Natural killer cell treated with Interleukin-12 subunit alpha and Interleukin-12 subunit beta and Interleukin-15 and Interleukin-18, amount 100 ng/mL, for 72 hours (primary cell): ENCODE data around the gene ITGA4. TPM values are rescaled to one million over a fixed set of nuclear protein-coding genes. Genes with fewer than 3 reads are reported as not detected.

ENCODE experiments used
- ATAC-seq, 2 donors: fragments of 150-1000 bp; cut with Tn5 transposase in 1 of 2; sonication (Bioruptor Pico), chemical (Tn5 transposase) in 1 of 2; 2 replicates each; pipeline ENCODE4 v1.10.0; 2021
- DNase-seq: peaks from one replicate; pipeline ENCODE4 v3.0.0; 2022; ENCODE audit warnings: low spot score
- H3K27ac Mint-ChIP-seq, 2 donors: 1 replicate in 1 of 2; 2 replicates in 1 of 2; pipeline ENCODE4 v1.8.0; 2022; ENCODE audit warnings: mixed read lengths in 2 of 2, mild to moderate bottlenecking in 1 of 2, moderate library complexity in 1 of 2
- H3K27me3 Mint-ChIP-seq, 2 donors: 1 replicate in 1 of 2; 2 replicates in 1 of 2; pipeline ENCODE4 v1.8.0; 2022; ENCODE audit warnings: mixed read lengths in 2 of 2
- H3K36me3 Mint-ChIP-seq: one replicate; pipeline ENCODE4 v1.8.0; 2022; ENCODE audit warnings: mixed read lengths
- H3K4me1 Mint-ChIP-seq, 2 donors: 1 replicate in 1 of 2; 2 replicates in 1 of 2; pipeline ENCODE4 v1.8.0; 2022; ENCODE audit warnings: low read depth in 2 of 2, mixed read lengths in 2 of 2, mild to moderate bottlenecking in 1 of 2
- H3K4me3 Mint-ChIP-seq: one replicate; pipeline ENCODE4 v1.8.0; 2022; ENCODE audit warnings: mixed read lengths
- H3K9me3 Mint-ChIP-seq: 2 replicates; pipeline ENCODE4 v1.8.0; 2022; ENCODE audit warnings: mixed read lengths
- total RNA-seq, 2 donors: library from RNA; stranded (reverse); gene quantifications; one replicate each; pipeline ENCODE4 v1.2.3, GENCODE V29; 2022

Gene ITGA4
- total RNA-seq, 2 donors from 2014 or later = 52.1 to 147 TPM

DNA sequence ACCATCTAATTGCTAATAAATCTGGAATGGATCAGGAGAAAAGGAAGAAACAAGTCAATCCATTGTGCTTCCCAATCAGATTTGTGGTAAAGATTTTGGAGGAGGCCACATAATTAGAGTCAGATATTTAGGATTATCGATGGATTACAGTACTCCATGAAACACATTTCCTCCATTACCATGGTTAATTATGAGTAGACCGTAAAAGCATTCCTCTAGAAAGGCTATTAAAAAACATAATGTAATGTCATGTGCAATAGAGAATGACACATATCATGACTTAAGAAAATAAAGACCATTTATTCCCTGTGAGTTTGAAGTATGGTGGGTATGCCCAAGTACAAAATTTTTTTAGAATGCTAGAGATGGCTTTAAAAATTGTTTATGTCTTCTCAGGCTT lies 96.1 kb downstream of the ITGA4 start:
- no peak for DNase-seq
- Mint-ChIP-seq H3K9me3 (no peaks in the 10 kb centered on the region), H3K4me1 (no peaks in the 10 kb centered on the region), H3K27ac (no peak overlapping the region), H3K27me3 (no peaks in the 10 kb centered on the region), H3K4me3 (no peak overlapping the region), H3K36me3 (no peaks in the 10 kb centered on the region)
- no peak for ATAC-seq

DNA sequence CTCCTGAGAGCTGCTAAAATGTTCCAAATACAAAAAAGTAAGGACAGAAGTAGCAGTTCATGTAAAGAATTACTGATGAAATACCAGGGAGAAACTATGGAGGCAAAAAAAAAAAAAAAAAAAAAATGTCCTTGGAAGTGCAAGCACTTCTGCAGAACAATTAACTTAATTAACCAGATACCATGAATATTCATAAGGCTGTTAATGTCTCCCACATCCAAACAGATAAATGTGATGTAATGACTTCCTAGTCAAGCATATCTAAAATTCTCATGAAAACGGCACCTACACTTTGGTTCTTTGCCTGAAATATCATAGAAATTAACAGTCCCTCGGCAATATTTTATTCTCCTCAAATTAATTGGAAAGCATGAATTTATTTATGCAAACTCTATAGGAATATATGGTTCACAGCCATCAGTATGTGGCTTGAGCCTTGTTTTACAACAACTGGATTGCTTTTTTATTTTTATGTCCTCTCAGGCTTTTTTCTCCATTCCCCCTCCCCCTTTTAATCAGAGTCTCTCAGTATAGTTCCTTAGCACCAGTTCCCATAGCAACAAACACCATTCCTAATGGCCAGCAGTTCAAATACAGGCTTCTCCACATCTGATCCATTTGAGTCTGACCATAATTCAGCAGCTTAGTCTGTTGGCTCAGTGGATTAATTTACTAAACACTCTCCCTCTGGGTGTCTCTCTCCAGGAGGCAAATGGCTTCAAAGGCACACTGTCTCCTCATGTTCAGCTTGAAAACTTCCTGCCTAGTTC lies 97.1 kb downstream of the ITGA4 start:
- Mint-ChIP-seq H3K9me3 (no peaks in the 10 kb centered on the region), H3K27me3 (no peaks in the 10 kb centered on the region), H3K36me3 (no peaks in the 10 kb centered on the region), H3K4me1 (no peaks in the 10 kb centered on the region), H3K4me3 (no peak overlapping the region), H3K27ac (no peak overlapping the region)
- DNase-seq (no peak), ATAC-seq (no peak)

DNA sequence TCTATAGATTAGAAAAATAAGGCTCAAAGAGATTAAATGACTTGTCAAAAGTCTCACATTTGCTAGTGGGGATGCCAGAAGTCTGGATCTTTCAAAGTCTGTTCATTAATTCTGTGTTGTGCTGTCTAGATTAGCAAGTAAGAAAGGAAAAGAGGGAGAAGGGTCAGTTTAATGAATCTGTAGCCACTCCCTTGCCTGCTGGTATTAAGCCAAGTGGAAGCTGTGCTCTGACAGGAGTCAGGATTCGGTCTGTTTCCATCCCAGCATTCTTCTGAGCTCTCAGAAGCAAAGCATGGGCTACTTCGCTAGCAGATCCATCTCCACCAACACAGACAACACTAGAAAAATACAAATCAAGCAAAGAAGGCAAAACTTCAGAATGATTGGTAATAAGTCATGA lies 101.2 kb downstream of the ITGA4 start:
- Mint-ChIP-seq H3K4me3 (no peak overlapping the region), H3K4me1 (no peaks in the 10 kb centered on the region), H3K9me3 (no peaks in the 10 kb centered on the region), H3K36me3 (no peaks in the 10 kb centered on the region), H3K27me3 (no peaks in the 10 kb centered on the region), H3K27ac (no peak overlapping the region)
- DNase-seq = no peak
- no peak for ATAC-seq

DNA sequence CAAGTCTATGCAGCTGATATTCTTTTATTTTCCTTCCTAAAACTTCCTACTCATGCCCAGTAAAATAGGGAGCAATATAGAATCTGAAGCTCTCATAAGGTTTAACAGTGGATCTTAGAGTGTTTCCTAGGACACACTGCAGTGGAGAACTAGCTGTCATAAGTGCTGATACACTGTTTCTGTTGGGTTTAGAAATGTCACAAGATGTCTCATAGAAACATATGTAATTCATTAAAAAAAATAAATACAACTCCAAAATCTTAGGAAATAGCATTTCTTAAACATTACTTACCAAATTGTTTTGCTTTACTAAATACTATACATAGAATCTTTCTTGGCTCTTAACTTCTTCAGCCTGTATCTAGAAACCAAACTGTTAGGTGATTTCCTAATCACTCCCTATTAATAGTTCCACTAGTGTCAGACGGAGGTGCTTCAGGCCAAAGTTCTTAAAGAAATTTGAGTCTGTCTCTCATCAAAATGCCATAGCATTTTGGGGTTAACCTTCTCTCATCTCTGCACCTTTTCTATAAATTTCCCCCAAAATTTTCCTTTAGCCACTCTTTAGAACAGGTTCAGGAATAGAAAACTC lies 106.0 kb downstream of the ITGA4 start:
- Mint-ChIP-seq H3K4me3 (no peak overlapping the region), H3K4me1 (no peaks in the 10 kb centered on the region), H3K27ac (no peak overlapping the region), H3K27me3 (peaks cover 0 to 3% of the 10 kb centered on the region in 2 donors), H3K36me3 (no peaks in the 10 kb centered on the region), H3K9me3 (no peaks in the 10 kb centered on the region)
- DNase-seq (no peak), ATAC-seq (no peak)

DNA sequence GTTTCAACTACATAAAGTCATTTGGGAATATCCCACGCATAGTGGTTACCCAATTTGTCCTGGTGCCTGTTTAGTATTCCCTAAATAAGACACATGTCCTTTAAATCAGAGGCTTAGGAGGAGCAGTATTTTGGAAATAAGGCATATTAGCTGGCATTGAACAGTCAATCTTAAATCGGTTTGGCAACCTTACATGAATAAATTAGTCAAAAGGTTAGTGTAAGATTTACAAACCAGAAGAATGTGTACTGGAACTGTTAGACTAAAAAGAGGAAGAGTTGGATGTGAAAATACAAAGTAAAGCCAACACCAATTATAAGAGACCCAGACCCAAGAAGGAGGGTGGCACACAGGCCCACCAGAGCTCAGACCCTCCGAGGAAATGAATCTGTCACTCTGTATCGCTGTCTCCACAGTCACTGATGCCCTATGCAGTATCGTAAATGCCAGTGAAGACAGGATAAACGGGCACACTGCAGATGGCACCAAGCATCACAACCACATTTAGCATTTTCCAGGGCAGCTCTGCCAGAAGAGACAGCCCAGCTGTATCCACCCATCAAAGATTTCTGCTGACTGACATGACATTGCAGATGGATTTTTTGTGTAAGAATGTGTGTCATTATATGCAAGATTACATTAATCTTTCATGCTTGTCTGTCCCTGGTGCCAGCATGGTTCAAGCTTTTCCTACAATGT lies 109.3 kb downstream of the ITGA4 start:
- Mint-ChIP-seq H3K9me3 (no peaks in the 10 kb centered on the region), H3K27me3 (peaks cover 3 to 6% of the 10 kb centered on the region in 2 donors), H3K4me1 (peaks cover 0 to 2% of the 10 kb centered on the region in 2 donors), H3K27ac (no peak overlapping the region), H3K4me3 (no peak overlapping the region), H3K36me3 (no peaks in the 10 kb centered on the region)
- ATAC-seq = no peak
- DNase-seq = no peak

DNA sequence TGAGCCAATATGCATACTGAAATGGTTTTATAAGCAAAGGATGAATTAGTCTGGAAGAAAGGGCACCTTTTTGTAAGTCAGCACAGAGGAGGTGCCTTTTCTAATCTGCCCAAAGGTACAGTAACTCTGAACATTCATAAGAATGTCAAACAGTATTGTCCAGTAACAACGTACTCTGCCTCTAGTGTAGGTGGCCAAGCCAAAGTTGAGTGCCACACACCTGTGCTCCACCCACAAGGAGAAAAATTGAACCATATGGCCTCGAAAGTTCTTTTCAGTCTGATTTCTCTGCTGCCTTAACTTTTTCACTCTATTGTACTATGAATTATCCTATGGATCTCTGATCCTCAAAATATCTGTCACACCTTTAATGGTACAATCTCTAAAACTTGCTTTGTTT lies 112.9 kb downstream of the ITGA4 start:
- Mint-ChIP-seq H3K36me3 (no peaks in the 10 kb centered on the region), H3K27me3 (peaks cover 7 to 24% of the 10 kb centered on the region in 2 donors), H3K4me1 (peaks cover 0 to 2% of the 10 kb centered on the region in 2 donors), H3K27ac (no peak overlapping the region), H3K9me3 (no peaks in the 10 kb centered on the region), H3K4me3 (no peak overlapping the region)
- ATAC-seq (no peak), DNase-seq (no peak)

DNA sequence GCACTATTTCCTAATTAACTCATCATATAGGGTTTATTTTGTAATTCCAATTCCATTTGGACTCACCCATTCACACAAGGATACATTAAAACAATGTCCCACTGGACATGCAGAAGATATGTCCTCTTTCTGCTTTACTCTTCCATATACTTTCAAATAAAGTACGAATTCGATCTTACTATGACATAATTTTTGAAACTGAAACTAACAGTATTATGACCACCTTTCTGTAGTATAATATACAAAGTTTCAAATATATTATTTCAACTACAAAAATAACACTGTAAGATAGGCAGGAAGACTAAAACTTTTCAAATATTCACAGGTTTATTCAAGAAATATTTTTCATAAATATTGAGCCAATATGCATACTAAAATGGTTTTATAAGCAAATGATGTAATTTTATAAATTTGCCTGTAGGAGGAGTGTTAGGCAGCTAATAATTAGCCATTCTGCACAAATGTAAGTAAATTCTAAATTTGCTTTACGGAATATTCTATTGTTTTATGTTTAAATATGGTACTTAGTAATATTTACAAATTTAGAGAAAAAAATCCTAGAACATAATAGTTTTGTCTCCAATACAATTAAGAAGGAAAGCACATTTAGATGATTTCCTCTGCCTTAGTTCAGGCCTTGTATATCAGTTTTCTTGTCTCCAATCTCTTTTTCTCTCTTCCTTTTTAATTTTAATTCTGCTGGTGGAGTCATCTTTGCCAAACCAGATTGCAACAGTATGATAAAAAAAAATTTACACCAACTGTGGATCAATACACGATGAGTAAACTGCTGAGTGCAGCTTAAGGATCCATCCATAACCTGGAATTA lies 113.9 kb downstream of the ITGA4 start:
- no peak overlapping the region for H3K4me3 Mint-ChIP-seq
- H3K36me3 Mint-ChIP-seq = no peaks in the 10 kb centered on the region
- H3K27me3 Mint-ChIP-seq = peaks cover 7 to 24% of the 10 kb centered on the region in 2 donors
- DNase-seq = no peak
- no peak overlapping the region for H3K27ac Mint-ChIP-seq
- ATAC-seq = no peak
- H3K4me1 Mint-ChIP-seq = peaks cover 0 to 2% of the 10 kb centered on the region in 2 donors
- H3K9me3 Mint-ChIP-seq = no peaks in the 10 kb centered on the region

DNA sequence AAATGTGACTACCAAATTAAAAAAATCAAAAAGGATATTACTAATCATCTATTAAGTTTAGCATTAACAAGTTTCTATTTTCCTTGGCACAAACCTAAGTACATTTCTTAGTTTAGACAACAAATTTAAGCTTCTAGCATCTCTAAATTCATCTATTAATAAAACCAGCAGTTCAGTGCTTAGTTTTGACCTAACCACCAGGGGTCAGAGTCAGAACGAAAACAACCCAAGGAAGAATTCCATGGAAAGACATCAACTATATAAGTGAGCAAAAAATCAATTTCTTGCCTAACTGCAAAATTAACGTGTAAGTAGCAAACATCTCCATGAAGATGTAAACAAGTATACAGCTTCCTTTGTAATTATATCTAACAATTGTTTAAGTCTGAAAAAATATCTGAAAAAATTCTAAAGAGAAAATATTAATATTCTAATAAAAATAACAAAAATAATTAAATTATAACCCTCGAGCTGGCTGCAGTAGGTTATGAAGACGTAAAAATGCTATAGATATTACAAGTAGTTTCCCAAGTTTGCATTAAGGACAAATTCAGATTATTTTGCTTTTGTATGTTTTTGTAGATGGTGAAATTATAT lies 116.1 kb downstream of the ITGA4 start:
- ATAC-seq = no peak
- DNase-seq = no peak
- Mint-ChIP-seq H3K4me1 (peaks cover 0 to 2% of the 10 kb centered on the region in 2 donors), H3K9me3 (no peaks in the 10 kb centered on the region), H3K27ac (no peak overlapping the region), H3K4me3 (no peak overlapping the region), H3K36me3 (no peaks in the 10 kb centered on the region), H3K27me3 (peaks cover 4 to 24% of the 10 kb centered on the region in 2 donors)

DNA sequence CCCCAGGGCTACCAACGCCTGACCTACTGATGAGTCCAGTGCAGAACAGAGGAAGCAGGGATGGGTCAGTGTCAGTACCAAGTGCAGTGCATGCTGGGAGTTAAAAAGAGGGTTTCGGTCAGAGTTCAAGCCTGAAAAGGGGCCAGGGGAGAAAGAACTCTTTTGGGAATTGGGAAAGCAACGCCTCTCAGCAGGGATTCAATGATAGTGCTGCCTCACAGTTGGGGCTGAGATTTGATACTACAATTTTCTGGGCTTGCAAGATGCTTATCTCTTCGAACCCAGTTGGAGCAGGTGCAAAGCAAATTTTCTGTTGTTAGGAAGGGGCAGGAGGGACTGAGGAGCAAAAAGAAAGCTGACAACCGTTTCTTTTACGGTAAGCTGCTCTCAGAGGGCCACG lies 117.1 kb downstream of the ITGA4 start:
- ATAC-seq = no peak
- H3K4me3 Mint-ChIP-seq = no peak overlapping the region
- peaks cover 4 to 18% of the 10 kb centered on the region in 2 donors for H3K27me3 Mint-ChIP-seq
- H3K36me3 Mint-ChIP-seq = no peaks in the 10 kb centered on the region
- no peaks in the 10 kb centered on the region for H3K9me3 Mint-ChIP-seq
- no peak overlapping the region for H3K27ac Mint-ChIP-seq
- H3K4me1 Mint-ChIP-seq = peaks cover 0 to 2% of the 10 kb centered on the region in 2 donors
- DNase-seq = no peak

DNA sequence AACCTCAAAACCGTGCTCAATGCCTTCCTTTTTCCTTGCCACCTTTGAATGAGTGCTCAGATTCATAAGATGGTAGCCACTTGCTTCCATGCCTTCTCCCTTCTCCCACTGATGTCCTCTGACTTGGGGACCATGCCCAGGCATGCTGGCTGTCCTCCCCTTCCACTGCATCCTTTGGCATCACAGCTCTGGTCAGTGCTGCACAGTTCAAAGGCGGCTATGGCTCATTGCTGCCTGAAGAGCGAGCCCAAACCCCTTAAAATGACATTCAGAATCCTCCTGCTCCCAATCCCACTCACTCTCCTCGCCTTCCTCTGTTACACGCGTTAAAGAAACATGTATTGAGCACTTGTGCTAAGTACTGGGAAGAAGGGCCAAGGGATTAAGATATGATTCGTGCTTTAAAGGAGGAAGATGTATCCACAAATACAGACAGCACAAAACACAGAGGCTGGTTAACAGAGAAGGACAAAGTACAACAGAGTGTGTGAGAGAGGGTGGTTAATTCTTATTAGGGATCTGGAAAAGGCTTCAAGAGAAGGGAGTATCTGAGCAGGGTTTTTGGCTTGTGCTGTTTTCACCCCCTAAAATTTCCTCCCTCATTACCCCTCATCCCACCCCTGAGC lies 118.0 kb downstream of the ITGA4 start:
- DNase-seq = no peak
- H3K27ac Mint-ChIP-seq = no peak overlapping the region
- peaks cover 4 to 18% of the 10 kb centered on the region in 2 donors for H3K27me3 Mint-ChIP-seq
- H3K9me3 Mint-ChIP-seq = no peaks in the 10 kb centered on the region
- H3K4me1 Mint-ChIP-seq = peaks cover 0 to 2% of the 10 kb centered on the region in 2 donors
- ATAC-seq = no peak
- H3K36me3 Mint-ChIP-seq = no peaks in the 10 kb centered on the region
- no peak overlapping the region for H3K4me3 Mint-ChIP-seq

DNA sequence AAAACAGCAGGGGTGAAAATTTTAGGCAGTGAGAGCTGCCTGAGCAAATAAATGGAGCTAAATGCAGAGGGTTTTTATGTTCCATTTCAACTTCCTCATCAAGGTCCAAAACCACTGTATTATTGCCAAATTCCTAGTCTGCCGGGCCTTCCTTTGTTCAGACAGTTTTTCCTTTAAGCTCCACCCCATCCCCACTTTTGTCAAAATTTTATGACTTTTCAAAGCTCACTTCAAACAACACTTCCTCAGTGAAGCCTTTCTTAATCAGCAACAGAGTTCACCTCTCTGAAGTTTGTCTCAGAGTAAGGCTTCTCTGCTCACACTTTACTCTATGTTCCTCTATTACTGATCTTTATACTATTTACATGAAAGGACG lies 118.5 kb downstream of the ITGA4 start:
- peaks cover 4 to 18% of the 10 kb centered on the region in 2 donors for H3K27me3 Mint-ChIP-seq
- H3K4me1 Mint-ChIP-seq = peaks cover 0 to 2% of the 10 kb centered on the region in 2 donors
- H3K9me3 Mint-ChIP-seq = no peaks in the 10 kb centered on the region
- no peaks in the 10 kb centered on the region for H3K36me3 Mint-ChIP-seq
- no peak for DNase-seq
- no peak for ATAC-seq
- no peak overlapping the region for H3K4me3 Mint-ChIP-seq
- H3K27ac Mint-ChIP-seq = no peak overlapping the region

DNA sequence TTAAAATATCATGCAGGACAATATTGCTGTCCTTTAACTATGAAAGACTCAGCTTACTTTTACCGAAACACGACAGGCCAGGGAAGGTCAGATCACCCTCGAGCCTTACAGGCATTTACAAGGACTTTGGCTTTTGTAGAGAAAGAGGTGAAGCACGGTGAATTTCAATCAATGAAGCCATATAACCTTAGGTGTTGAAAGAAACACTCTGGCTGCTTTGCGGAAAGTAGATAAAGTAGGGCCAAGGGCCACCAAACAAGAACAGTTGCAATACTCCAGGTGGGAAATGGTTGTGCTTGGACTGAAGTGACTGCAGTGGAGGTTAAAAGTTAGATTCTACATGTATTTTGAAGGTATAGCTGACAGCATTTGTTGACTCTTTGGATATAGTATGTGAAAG lies 119.2 kb downstream of the ITGA4 start:
- no peaks in the 10 kb centered on the region for H3K9me3 Mint-ChIP-seq
- no peak for DNase-seq
- H3K4me3 Mint-ChIP-seq = no peak overlapping the region
- no peak overlapping the region for H3K27ac Mint-ChIP-seq
- no peaks in the 10 kb centered on the region for H3K36me3 Mint-ChIP-seq
- no peaks in the 10 kb centered on the region for H3K4me1 Mint-ChIP-seq
- ATAC-seq = no peak
- H3K27me3 Mint-ChIP-seq = peaks cover 4 to 25% of the 10 kb centered on the region in 2 donors

DNA sequence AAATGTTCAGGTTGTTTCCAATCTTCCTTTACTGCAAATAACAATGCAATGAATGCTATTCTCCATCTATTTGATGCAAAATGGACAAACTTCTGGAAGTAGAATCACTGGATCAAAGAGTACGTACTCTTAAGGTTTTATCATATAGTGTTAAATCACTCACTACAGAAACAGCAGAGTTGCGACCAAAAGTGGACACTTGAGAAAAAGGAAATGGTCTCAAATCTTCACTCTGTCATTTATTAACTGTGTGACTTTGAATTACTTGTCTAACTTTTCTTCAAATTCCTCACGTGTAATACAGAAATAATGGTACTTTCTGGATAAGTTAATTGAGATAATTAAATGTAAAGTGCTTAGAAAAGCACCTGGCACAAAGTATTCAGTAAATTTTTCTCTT lies 121.6 kb downstream of the ITGA4 start:
- Mint-ChIP-seq H3K36me3 (no peaks in the 10 kb centered on the region), H3K4me3 (no peak overlapping the region), H3K9me3 (no peaks in the 10 kb centered on the region), H3K27ac (no peak overlapping the region), H3K27me3 (peaks cover 10 to 20% of the 10 kb centered on the region in 2 donors), H3K4me1 (no peaks in the 10 kb centered on the region)
- DNase-seq (no peak), ATAC-seq (no peak)
